Activated CD4-positive, alpha-beta T cell treated with anti-CD3 and anti-CD28 coated beads, Interleukin-2, amount 10 ng/mL, durations not matched to agents 7 days and 5 days (primary cell): ENCODE results near the gene MEGF8. TPM values are rescaled to one million over a fixed set of nuclear protein-coding genes. Genes with fewer than 3 reads are reported as not detected.

ENCODE experiments used
- CTCF ChIA-PET: fragments of 350-600 bp; sonication (Branson Sonifier 250); formaldehyde crosslinking; loops from one replicate; lab custom pipeline; 2021; ENCODE audit warnings: antibody characterized with exemption; lab: Charles Lee
- POLR2A ChIA-PET: fragments of 350-600 bp; sonication (Branson Sonifier 250); formaldehyde crosslinking; loops from one replicate; lab custom pipeline; 2021; ENCODE audit warnings: antibody characterized with exemption; lab: Charles Lee
- DNase-seq: peaks from one replicate; pipeline ENCODE4 v3.0.0-alpha.2; 2020
- H3K27ac Mint-ChIP-seq: one replicate; pipeline ENCODE4 v1.8.0; 2021; ENCODE audit warnings: mild to moderate bottlenecking, moderate library complexity, mixed read lengths
- H3K27me3 Mint-ChIP-seq: one replicate; pipeline ENCODE4 v1.8.0; 2021; ENCODE audit warnings: mixed read lengths
- H3K36me3 Mint-ChIP-seq: one replicate; pipeline ENCODE4 v1.8.0; 2021; ENCODE audit warnings: low read depth, mixed read lengths
- H3K4me1 Mint-ChIP-seq: one replicate; pipeline ENCODE4 v1.8.0; 2021; ENCODE audit warnings: mixed read lengths
- H3K4me3 Mint-ChIP-seq: one replicate; pipeline ENCODE4 v1.8.0; 2021; ENCODE audit warnings: mild to moderate bottlenecking, moderate library complexity, mixed read lengths
- H3K9me3 Mint-ChIP-seq: one replicate; pipeline ENCODE4 v1.8.0; 2021; ENCODE audit warnings: mixed read lengths
- total RNA-seq, 2 experiments: library from RNA; stranded (reverse); gene quantifications; one replicate each; pipeline ENCODE4 v1.2.3, GENCODE V29; 2021

Gene MEGF8
- total RNA-seq, 2 experiments from 2014 or later, result 3.3 to 3.7 TPM

DNA sequence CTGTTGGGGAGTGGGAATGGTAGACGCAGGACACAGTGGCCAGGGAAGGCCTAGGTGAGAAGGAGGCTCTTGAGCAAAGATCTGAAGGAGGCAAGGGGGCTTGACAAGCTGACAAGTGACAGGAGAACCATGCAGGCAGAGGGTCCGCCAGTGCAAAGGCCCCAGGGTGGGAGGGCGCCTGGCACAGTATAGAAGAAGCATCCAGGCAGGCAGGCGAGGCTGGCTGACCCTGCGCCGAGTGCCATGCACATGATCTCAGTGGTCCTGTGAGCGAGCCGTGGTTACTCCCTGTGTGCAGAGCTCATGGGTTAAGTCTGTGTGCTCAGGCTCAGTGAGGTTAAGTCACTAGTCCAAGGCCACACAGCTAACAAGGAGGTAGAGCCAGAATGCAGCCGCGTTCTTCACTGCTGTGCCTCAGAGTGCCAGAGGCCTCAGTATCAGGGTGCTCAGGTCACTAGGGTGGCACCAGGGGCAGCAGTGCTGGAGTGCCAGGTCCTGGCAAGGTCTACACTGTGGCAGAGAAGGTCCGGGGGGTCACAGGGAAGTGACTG is 49.5 kb downstream of the MEGF8 start:
- H3K27ac Mint-ChIP-seq, result no peak overlapping the region
- DNase-seq, result no peak
- H3K4me3 Mint-ChIP-seq, result no peak overlapping the region
- H3K27me3 Mint-ChIP-seq, result no peaks in the 10 kb centered on the region
- ChIA-PET CTCF (no interaction called here), POLR2A (no interaction called here)
- H3K4me1 Mint-ChIP-seq, result no peaks in the 10 kb centered on the region
- H3K9me3 Mint-ChIP-seq, result no peaks in the 10 kb centered on the region
- H3K36me3 Mint-ChIP-seq, result no peaks in the 10 kb centered on the region

DNA sequence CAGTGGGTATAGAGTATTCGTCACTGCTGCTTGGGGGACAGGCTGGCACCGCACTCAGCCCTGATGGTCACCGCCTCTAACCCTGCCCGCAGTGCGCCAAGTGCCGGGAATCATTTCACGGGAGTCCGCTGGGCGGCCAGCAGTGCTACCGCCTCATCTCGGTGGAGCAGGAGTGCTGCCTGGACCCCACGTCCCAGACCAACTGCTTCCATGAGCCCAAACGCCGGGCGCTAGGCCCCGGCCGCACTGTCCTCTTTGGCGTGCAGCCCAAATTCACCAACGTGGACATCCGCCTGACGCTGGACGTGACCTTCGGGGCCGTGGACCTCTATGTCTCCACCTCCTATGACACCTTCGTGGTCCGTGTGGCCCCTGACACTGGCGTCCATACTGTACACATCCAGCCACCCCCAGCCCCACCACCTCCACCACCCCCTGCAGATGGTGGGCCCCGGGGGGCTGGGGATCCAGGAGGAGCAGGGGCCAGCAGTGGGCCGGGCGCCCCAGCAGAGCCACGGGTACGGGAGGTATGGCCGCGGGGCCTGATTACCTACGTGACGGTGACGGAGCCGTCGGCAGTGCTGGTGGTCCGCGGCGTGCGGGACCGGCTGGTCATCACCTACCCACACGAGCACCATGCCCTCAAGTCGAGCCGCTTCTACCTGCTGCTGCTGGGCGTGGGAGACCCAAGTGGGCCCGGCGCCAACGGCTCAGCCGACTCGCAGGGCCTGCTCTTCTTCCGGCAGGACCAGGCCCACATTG is 50.2 kb downstream of the MEGF8 start:
- ChIA-PET POLR2A (no interaction called here), CTCF (no interaction called here)
- Mint-ChIP-seq H3K4me1 (no peaks in the 10 kb centered on the region), H3K36me3 (no peaks in the 10 kb centered on the region), H3K27me3 (no peaks in the 10 kb centered on the region), H3K4me3 (no peak overlapping the region), H3K27ac (no peak overlapping the region), H3K9me3 (no peaks in the 10 kb centered on the region)
- no peak for DNase-seq

DNA sequence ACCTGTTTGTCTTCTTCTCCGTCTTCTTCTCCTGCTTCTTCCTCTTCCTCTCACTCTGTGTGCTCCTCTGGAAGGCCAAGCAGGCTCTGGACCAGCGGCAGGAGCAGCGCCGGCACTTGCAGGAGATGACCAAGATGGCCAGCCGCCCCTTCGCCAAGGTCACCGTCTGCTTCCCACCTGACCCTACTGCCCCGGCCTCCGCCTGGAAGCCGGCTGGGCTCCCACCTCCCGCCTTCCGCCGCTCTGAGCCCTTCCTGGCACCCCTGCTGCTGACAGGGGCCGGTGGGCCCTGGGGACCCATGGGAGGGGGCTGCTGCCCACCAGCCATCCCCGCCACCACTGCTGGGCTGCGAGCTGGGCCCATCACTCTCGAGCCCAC is 50.7 kb downstream of the MEGF8 start:
- DNase-seq, result no peak
- H3K9me3 Mint-ChIP-seq, result no peaks in the 10 kb centered on the region
- POLR2A ChIA-PET, result no interaction called here
- no peaks in the 10 kb centered on the region for H3K36me3 Mint-ChIP-seq
- H3K27ac Mint-ChIP-seq, result no peak overlapping the region
- no peaks in the 10 kb centered on the region for H3K4me1 Mint-ChIP-seq
- no peak overlapping the region for H3K4me3 Mint-ChIP-seq
- peaks cover 2% of the 10 kb centered on the region for H3K27me3 Mint-ChIP-seq
- CTCF ChIA-PET, result no interaction called here

DNA sequence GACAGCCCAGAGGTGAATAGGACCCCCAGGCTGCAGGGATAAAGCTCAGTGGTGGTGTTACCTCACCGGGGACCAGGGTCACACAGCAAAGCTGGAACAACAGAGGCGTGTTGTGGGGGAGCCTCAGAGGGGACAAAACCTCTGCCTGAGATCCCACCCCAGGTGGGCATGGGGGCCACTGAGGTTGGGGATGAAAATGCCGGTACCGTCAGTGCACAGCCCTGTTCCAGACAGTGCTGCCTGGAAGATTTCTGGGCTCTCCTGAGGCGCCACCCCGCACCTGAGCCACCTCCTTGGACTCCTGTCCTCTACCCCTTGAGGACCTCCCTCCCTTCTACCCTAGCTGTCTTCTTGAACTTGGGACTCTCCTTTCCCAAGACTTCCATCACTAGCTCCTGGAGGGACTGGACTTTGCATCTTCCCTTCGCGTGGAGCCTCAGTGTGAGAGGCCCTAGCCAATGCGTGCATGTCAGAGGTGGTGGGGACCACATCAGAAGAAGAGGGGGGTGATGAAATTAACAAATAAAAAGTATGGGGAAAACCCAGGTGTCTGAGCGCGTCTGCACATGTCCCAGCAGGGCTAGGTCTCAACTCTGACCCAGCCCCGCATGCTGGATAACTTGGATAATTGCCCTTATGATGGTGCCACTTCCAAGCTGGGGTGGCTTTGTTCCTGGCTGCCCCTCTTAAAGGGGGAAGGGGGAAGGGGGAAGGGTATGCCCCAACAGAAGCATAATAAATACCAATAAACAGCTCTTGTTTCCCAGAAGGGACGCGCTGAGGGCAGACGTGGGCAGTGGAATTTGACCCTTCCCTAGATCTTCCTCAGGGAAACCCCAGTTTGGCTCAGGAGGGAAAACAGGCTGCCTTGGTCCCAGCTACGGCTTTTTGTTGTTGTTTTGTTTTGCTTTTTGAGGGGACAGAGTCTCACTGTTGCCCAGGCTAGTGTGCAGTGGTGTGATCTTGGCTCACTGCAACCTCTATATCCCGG is 53.1 kb downstream of the MEGF8 start:
- CTCF ChIA-PET, result interaction anchor here (0.6 to 2.9 kb wide), 4 partner anchors 18 to 546 kb away, joined by 3 to 8 read pairs (median 3); no protein-coding TSS in a partner anchor
- no peak overlapping the region for H3K4me3 Mint-ChIP-seq
- POLR2A ChIA-PET, result no interaction called here
- peaks cover 10% of the 10 kb centered on the region for H3K27me3 Mint-ChIP-seq
- no peaks in the 10 kb centered on the region for H3K4me1 Mint-ChIP-seq
- no peak overlapping the region for H3K27ac Mint-ChIP-seq
- no peaks in the 10 kb centered on the region for H3K36me3 Mint-ChIP-seq
- H3K9me3 Mint-ChIP-seq, result no peaks in the 10 kb centered on the region
- no peak for DNase-seq

DNA sequence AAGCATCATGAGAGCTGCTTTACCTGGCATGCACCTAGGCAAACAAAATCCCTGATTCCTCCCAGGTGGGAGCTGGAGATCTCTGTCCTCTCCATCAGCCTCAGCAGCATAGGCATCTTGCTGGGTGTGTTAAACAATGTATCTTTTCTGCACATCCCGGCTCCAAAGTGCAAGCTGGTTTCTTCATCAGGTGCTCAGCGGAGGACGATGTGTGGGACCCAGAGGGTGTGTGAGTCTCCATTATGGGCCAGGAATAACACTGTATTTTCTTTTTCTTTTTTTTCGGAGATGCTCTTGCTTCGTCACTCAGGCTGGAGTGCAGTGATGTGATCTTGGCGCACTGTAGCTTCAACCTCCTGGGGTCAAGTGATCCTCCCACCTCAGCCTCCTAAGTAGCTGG is 54.7 kb downstream of the MEGF8 start:
- ChIA-PET CTCF (interaction anchor here (1.0 to 2.9 kb wide), 2 partner anchors 16 to 20 kb away, joined by 3 to 8 read pairs; no protein-coding TSS in a partner anchor), POLR2A (no interaction called here)
- Mint-ChIP-seq H3K4me3 (no peak overlapping the region), H3K36me3 (no peaks in the 10 kb centered on the region), H3K27ac (no peak overlapping the region), H3K9me3 (no peaks in the 10 kb centered on the region), H3K27me3 (peaks cover 10% of the 10 kb centered on the region), H3K4me1 (no peaks in the 10 kb centered on the region)
- no peak for DNase-seq

DNA sequence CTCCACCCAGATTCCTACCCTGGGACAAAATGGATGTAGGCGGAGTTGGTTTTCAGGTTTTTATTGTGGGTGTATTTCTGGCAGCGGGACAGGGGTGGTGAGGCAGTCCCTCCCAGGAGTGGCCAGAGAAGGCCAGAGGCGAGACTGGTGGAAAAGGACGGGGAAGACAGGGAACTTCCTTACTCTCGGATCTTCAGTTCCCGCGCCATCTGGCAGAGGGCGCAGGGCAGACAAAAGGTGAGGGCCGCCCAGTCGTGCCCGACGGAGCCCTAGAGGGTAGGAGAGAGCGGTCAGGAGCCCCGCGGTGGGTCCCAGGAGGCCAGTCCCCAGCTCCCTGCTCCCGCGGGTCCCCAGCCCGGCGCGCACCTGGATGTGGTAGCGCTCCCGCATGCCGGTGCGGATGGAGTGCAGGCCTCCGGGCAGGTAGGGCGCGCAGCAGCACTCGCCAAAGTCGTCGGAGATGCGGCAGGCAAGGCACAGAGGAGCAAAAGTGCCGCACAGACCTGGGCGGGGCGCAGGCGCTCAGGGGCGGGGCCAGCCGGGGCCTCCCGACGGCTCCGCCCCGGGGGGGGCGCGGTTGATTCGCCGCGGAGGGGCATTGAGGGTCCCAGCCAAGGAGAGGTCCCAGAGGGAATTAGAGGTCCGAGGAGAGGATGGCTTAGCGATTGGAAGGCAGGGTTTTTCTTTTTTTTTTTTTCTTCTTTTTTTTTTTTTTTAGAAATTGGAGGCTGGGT is 61.7 kb downstream of the MEGF8 start:
- peak; percentile 70 for DNase-seq
- Mint-ChIP-seq H3K4me3 (peak overlapping the region; percentile 31), H3K27ac (no peak overlapping the region), H3K27me3 (peaks cover 35% of the 10 kb centered on the region), H3K9me3 (no peaks in the 10 kb centered on the region), H3K4me1 (peaks cover 5% of the 10 kb centered on the region), H3K36me3 (no peaks in the 10 kb centered on the region)
- POLR2A ChIA-PET, result interaction anchor here (0.6 kb wide), 1 partner anchor 159 kb away, joined by 3 read pairs; no protein-coding TSS in a partner anchor
- CTCF ChIA-PET, result interaction anchor here (1.0 to 1.2 kb wide), 2 partner anchors 13 to 151 kb away, joined by 3 read pairs; no protein-coding TSS in a partner anchor

DNA sequence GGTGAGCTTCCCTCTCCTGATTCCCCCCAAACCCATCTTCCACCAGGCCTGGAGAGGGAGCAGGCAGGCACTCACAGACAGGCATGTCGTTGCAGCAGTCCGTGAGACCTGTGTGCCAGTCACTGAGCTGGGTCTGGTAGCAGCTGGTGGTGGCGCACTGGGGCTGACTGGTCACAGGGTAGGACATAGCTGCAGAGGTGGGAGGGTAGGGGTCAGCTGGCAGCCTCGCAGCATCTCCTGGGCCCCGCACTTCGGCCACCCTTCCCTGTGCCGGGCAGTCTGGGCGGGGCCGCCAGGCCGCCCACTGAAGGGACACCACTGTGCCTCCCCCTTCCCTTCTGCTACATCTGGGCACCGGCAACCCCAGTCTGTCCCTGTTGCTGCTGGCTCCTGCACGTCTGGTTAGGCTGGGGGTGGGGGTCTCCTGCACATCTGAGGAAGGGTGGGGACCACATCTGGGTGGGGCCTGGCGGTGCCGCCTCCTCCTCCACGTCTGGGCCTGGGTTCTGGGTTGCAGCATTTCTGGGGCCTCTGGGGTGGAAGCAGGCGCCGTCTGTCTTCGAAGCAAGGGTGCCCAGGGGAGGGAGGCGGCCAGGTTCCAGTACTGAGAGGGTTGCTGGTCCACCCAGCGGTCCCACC is 63.5 kb downstream of the MEGF8 start:
- DNase-seq, result no peak
- ChIA-PET POLR2A (no interaction called here), CTCF (interaction anchor here (0.5 to 1.4 kb wide), 3 partner anchors 15 to 1969 kb away, joined by 3 to 4 read pairs (median 3); no protein-coding TSS in a partner anchor)
- Mint-ChIP-seq H3K9me3 (no peaks in the 10 kb centered on the region), H3K27ac (no peak overlapping the region), H3K4me1 (peaks cover 5% of the 10 kb centered on the region), H3K36me3 (no peaks in the 10 kb centered on the region), H3K27me3 (peaks cover 32% of the 10 kb centered on the region), H3K4me3 (no peak overlapping the region)

DNA sequence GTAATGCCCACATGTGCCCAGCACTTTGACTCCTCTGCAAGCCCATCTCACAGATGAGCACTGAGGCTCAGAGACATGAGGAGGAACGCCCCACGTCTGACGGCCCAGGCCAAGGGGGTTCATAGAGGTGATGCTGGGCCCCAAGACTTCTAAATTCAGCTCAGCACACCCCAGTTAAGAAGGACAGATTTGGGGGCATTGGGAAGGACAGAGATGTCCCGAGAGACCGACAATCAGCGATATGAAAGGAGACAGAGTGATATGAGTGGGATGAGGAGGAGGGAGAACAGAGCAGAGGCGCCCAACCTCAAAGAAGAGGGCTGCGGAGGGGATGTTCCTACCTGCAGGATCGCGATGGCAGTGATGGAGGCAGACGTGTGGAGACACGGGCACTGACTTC is 64.5 kb downstream of the MEGF8 start, which contains the start of gene CNFN:
CNFN (minus strand) TSS at position 399 of the 400 bp plus-strand sequence. CDS start 1,260 bp downstream, outside the sequence.
- H3K27ac Mint-ChIP-seq, result no peak within 1 kb of the TSS

DNA sequence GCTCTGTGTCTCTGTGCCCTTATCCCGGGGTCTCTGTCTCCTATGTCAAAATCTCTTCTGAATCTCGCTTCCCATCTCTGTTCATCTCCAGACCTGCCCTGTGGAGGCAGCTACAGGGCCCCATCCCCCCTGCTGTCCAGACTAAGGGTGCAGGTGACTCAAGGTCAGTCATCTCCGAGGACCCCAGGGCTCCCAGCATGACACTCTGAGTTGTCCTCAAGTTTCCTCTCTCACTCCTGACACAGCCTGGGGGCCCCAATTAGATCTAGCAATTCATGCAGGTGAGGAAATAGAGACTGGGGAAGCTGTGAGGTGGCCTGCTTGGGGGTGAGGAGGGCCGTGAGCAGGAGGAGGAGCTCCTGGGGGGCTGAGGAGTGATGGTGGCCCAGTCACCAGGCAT is 66.7 kb downstream of the MEGF8 start:
- Mint-ChIP-seq H3K36me3 (no peaks in the 10 kb centered on the region), H3K27ac (no peak overlapping the region), H3K27me3 (peaks cover 25% of the 10 kb centered on the region), H3K9me3 (no peaks in the 10 kb centered on the region), H3K4me1 (peaks cover 12% of the 10 kb centered on the region), H3K4me3 (no peak overlapping the region)
- ChIA-PET POLR2A (no interaction called here), CTCF (interaction anchor here (1.2 kb wide), 1 partner anchor 8 kb away, joined by 3 read pairs; no protein-coding TSS in a partner anchor)
- no peak for DNase-seq

More for the DNA sequence above, 64.5 kb downstream of the MEGF8 start, which contains the start of gene CNFN:
- peaks cover 5% of the 10 kb centered on the region for H3K4me1 Mint-ChIP-seq
- no peaks in the 10 kb centered on the region for H3K9me3 Mint-ChIP-seq
- H3K27me3 Mint-ChIP-seq, result peaks cover 32% of the 10 kb centered on the region
- no peak for DNase-seq
- ChIA-PET CTCF (interaction anchor here (1.4 kb wide), 1 partner anchor 16 kb away, joined by 3 read pairs; no protein-coding TSS in a partner anchor), POLR2A (no interaction called here)
- H3K36me3 Mint-ChIP-seq, result no peaks in the 10 kb centered on the region
- no peak within 1 kb of the TSS for H3K4me3 Mint-ChIP-seq

DNA sequence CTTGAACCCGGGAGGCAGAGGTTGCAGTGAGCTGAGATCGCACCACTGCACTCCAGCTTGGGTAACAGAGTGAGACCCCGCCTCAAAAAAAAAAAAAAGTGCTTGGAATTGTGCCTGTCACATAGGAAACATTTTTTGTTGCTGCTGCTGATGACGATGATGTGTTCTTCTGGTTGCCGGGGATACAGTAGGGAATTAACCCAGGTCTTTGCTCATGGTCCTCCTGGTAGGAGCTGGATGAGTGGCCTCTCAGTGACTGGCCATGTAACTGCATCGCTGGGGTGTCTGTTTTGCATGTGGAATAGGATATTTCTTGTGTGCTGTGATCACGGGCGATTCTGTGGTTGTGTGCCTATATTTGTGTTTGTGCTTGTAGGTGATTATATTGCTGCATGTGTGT is 69.3 kb downstream of the MEGF8 start:
- ChIA-PET CTCF (interaction anchor here (2.1 kb wide), 1 partner anchor 26 kb away, joined by 7 read pairs; no protein-coding TSS in a partner anchor), POLR2A (no interaction called here)
- Mint-ChIP-seq H3K36me3 (no peaks in the 10 kb centered on the region), H3K4me1 (peaks cover 26% of the 10 kb centered on the region), H3K27me3 (peaks cover 18% of the 10 kb centered on the region), H3K27ac (no peak overlapping the region), H3K4me3 (no peak overlapping the region), H3K9me3 (no peaks in the 10 kb centered on the region)
- no peak for DNase-seq
